K562 (cell line): ENCODE data around the gene RPL15. TPM values are rescaled to one million over a fixed set of nuclear protein-coding genes. Genes with fewer than 3 reads are reported as not detected.
A peak's percentile ranks its signal among the peaks of the same experiment; 100 is the strongest.

ENCODE experiments used
- ARHGAP35 ChIP-seq: fragments of 450-650 bp; IDR thresholded peaks from 2 replicates; pipeline ENCODE4 v1.6.1; 2018; ENCODE audit not compliant: partially characterized antibody
- BRCA1 ChIP-seq, 2 experiments: fragments of 450-650 bp in 1 of 2; sonication (generic) in 1 of 2; formaldehyde crosslinking in 1 of 2; IDR thresholded peaks; 2 replicates each; pipeline versions ENCODE4 v1.5.0 to v1.6.1; 2017 to 2020; ENCODE audit warnings: mild to moderate bottlenecking in 1 of 2, missing genetic modification reagents in 1 of 2
- ESRRA ChIP-seq: fragments of 450-650 bp; IDR thresholded peaks from 2 replicates; pipeline ENCODE4 v1.6.1; 2014; ENCODE audit warnings: low read depth, mild to moderate bottlenecking, moderate library complexity, borderline replicate concordance
- GATAD2A ChIP-seq: fragments of 450-650 bp; IDR thresholded peaks from 2 replicates; pipeline ENCODE4 v1.6.1; 2017
- HLTF ChIP-seq: fragments of 450-650 bp; IDR thresholded peaks from 2 replicates; pipeline ENCODE4 v1.6.1; 2016
- LARP7 ChIP-seq: fragments of 450-650 bp; IDR thresholded peaks from 2 replicates; pipeline ENCODE4 v1.6.1; 2016
- PYGO2 ChIP-seq: fragments of 450-650 bp; IDR thresholded peaks from 2 replicates; pipeline ENCODE4 v1.6.1; 2016; ENCODE audit warnings: mild to moderate bottlenecking, missing genetic modification characterization, moderate library complexity, missing compliant biosample characterization
- TCF7 ChIP-seq: sonication (generic); IDR thresholded peaks from 2 replicates; pipeline ENCODE4 v1.6.1; 2016; ENCODE audit warnings: antibody characterized with exemption, borderline replicate concordance
- ZBTB7A ChIP-seq: IDR thresholded peaks from 2 replicates; pipeline ENCODE4 v1.6.1; 2011; ENCODE audit warnings: low read depth, mild to moderate bottlenecking, low read length, moderate library complexity, borderline replicate concordance; ENCODE audit not compliant: control insufficient read depth
- ZNF316 ChIP-seq: fragments of 450-650 bp; IDR thresholded peaks from 2 replicates; pipeline ENCODE4 v1.6.1; 2016
- polyA plus RNA-seq, 8 experiments: library from polyadenylated mRNA; depleted of rRNA in 4 of 8; stranded (reverse) in 5 of 8; unstranded in 3 of 8; fragments of >200 nt; fragmentation: Nextera tagmentation in 2 of 8; fragmentation: Illumina TruSeq in 1 of 8; extraction: Ambion mirVana in 2 of 8; extraction: Trizol in 1 of 8; gene quantifications; 2 replicates each; pipeline versions ENCODE4 v1.2.1 to v1.2.3, GENCODE V29; 2011 to 2014; ENCODE audit warnings: inconsistent platforms in 1 of 8, missing spikeins in 1 of 8
- total RNA-seq, 7 experiments: library from RNA; depleted of rRNA in 6 of 7; stranded (reverse); fragments of >200 nt in 6 of 7; fragmentation: Illumina TruSeq in 2 of 7; extraction: Trizol in 2 of 7; gene quantifications; 2 replicates each; pipeline versions ENCODE4 v1.2.1 to v1.2.3, GENCODE V29; 2011 to 2021; ENCODE audit warnings: low replicate concordance in 1 of 7
- TF ChIP-seq, protein P1 (sequence below), 2 experiments: IDR thresholded peaks; 2 replicates each; pipeline ENCODE4 v1.6.1; 2011; ENCODE audit warnings: borderline replicate concordance in 1 of 2, control low read depth in 1 of 2, low read depth in 1 of 2, low read length in 1 of 2, mild to moderate bottlenecking in 1 of 2, mixed read lengths in 1 of 2, moderate library complexity in 1 of 2; ENCODE audit not compliant: insufficient read depth in 1 of 2, insufficient read length in 1 of 2, poor library complexity in 1 of 2, severe bottlenecking in 1 of 2; ENCODE audit errors: extremely low read depth in 1 of 2
- TF ChIP-seq, protein P2 (sequence below): sonication (generic); formaldehyde crosslinking; IDR thresholded peaks from 2 replicates; pipeline ENCODE4 v1.8.0; 2022; ENCODE audit warnings: mild to moderate bottlenecking, missing genetic modification reagents
- TF ChIP-seq, protein P3 (sequence below): fragments of 450-650 bp; conservative IDR thresholded peaks from 2 replicates; pipeline ENCODE4 v1.6.1; 2016; ENCODE audit warnings: missing genetic modification characterization, low read depth, mild to moderate bottlenecking, control low read depth, missing compliant biosample characterization
- TF ChIP-seq, protein P4 (sequence below): fragments of 250-450 bp; sonication (Bioruptor Pico); IDR thresholded peaks from 2 replicates; pipeline ENCODE4 v1.4.0; 2020; ENCODE audit warnings: mild to moderate bottlenecking, moderate library complexity, borderline replicate concordance
- TF ChIP-seq, protein P5 (sequence below), 2 experiments: fragments of 450-650 bp; IDR thresholded peaks; 2 replicates each; pipeline ENCODE4 v1.6.1; 2016
- TF ChIP-seq, protein P6 (sequence below): fragments of 250-450 bp; sonication (Bioruptor Pico); IDR thresholded peaks from 2 replicates; pipeline ENCODE4 v1.9.0; 2021; ENCODE audit warnings: mild to moderate bottlenecking, inconsistent platforms

The RPL15 gene
- total and polyA plus RNA-seq, 9 of the 15 experiments (the other 6 are each of a cell fraction or from before 2014, with no cell fraction given), result 2,393 to 8,850 (median 3,928) TPM

DNA sequence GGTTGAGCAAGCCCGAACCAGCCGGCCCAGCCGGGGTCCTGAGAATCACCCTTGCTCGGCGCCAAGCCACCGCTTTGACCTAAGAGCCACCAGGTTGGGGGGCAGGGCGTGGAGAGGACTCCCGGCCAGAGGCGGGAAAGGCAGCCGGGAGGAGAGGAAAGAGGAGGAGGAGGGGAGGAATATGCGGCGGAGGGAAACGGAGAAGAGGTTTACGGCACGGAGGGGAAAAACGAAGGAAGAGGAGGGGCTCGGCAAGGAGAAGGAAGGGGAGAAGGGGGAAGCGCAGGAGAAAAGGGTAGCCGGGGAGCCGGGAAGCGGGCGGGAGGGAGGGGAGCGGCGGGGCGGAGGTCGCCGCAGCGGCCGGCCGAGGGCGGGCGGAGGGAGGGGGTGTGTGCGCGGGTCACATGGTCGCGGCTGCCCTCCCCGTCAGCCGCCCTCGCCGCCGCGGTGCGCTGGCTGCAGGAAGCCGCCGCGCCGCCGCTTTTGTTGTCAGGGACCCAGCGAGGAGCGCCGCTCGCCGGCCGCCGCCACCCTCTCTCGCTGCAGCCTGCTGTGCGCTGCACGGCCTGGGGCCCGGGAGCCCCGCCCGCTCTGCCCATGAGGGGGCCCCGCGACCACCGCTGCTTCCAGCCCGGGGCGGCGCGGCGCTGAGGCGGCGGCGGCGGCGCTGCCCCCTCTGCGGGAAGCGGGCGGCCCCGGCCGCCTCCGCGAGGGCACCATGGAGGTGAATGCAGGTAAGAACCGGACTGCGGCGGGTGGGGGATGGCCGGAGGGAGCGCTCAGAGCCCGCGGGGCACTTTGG is 28.1 kb downstream of the RPL15 start, which contains the start of gene NR1D2 (continued):
- TF ChIP-seq, protein P1, sequence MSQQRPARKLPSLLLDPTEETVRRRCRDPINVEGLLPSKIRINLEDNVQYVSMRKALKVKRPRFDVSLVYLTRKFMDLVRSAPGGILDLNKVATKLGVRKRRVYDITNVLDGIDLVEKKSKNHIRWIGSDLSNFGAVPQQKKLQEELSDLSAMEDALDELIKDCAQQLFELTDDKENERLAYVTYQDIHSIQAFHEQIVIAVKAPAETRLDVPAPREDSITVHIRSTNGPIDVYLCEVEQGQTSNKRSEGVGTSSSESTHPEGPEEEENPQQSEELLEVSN (IDR thresholded peaks at IDR 0.05; ENCODE audit: borderline replicate concordance in 1 of 2, extremely low read depth in 1 of 2, insufficient read depth in 1 of 2, insufficient read length in 1 of 2, low read depth in 1 of 2, low read length in 1 of 2, poor library complexity in 1 of 2, severe bottlenecking in 1 of 2), result peak; percentile 25 to 80
- TF ChIP-seq, protein P2, sequence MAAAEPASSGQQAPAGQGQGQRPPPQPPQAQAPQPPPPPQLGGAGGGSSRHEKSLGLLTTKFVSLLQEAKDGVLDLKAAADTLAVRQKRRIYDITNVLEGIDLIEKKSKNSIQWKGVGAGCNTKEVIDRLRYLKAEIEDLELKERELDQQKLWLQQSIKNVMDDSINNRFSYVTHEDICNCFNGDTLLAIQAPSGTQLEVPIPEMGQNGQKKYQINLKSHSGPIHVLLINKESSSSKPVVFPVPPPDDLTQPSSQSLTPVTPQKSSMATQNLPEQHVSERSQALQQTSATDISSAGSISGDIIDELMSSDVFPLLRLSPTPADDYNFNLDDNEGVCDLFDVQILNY (CRISPR knock-in tag), result no peak
- TF ChIP-seq PYGO2 (tag) (no peak), ZNF316 (no peak), LARP7 (0 out of 2 replicates have a peak, but pooled peaks have one; percentile 78), BRCA1 (IDR thresholded peaks at IDR 0.05) (no peak), BRCA1 (CRISPR knock-in tag; IDR thresholded peaks at IDR 0.05) (no peak), ESRRA (peak; percentile 10; the same call in 1 of the 2 replicates), ZBTB7A (peak; percentile 76), HLTF (peak; percentile 85), TCF7 (peak; percentile 40; the same call in 1 of the 2 replicates), ARHGAP35 (no peak), GATAD2A (peak; percentile 82; the same call in 1 of the 2 replicates)
- TF ChIP-seq, protein P3, sequence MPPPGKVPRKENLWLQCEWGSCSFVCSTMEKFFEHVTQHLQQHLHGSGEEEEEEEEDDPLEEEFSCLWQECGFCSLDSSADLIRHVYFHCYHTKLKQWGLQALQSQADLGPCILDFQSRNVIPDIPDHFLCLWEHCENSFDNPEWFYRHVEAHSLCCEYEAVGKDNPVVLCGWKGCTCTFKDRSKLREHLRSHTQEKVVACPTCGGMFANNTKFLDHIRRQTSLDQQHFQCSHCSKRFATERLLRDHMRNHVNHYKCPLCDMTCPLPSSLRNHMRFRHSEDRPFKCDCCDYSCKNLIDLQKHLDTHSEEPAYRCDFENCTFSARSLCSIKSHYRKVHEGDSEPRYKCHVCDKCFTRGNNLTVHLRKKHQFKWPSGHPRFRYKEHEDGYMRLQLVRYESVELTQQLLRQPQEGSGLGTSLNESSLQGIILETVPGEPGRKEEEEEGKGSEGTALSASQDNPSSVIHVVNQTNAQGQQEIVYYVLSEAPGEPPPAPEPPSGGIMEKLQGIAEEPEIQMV, result 0 out of 2 replicates have a peak, but pooled peaks have one; percentile 10
- TF ChIP-seq, protein P4, sequence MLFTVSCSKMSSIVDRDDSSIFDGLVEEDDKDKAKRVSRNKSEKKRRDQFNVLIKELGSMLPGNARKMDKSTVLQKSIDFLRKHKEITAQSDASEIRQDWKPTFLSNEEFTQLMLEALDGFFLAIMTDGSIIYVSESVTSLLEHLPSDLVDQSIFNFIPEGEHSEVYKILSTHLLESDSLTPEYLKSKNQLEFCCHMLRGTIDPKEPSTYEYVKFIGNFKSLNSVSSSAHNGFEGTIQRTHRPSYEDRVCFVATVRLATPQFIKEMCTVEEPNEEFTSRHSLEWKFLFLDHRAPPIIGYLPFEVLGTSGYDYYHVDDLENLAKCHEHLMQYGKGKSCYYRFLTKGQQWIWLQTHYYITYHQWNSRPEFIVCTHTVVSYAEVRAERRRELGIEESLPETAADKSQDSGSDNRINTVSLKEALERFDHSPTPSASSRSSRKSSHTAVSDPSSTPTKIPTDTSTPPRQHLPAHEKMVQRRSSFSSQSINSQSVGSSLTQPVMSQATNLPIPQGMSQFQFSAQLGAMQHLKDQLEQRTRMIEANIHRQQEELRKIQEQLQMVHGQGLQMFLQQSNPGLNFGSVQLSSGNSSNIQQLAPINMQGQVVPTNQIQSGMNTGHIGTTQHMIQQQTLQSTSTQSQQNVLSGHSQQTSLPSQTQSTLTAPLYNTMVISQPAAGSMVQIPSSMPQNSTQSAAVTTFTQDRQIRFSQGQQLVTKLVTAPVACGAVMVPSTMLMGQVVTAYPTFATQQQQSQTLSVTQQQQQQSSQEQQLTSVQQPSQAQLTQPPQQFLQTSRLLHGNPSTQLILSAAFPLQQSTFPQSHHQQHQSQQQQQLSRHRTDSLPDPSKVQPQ, result peak; percentile 11; the same call in 1 of the 2 replicates
- TF ChIP-seq, protein P5, sequence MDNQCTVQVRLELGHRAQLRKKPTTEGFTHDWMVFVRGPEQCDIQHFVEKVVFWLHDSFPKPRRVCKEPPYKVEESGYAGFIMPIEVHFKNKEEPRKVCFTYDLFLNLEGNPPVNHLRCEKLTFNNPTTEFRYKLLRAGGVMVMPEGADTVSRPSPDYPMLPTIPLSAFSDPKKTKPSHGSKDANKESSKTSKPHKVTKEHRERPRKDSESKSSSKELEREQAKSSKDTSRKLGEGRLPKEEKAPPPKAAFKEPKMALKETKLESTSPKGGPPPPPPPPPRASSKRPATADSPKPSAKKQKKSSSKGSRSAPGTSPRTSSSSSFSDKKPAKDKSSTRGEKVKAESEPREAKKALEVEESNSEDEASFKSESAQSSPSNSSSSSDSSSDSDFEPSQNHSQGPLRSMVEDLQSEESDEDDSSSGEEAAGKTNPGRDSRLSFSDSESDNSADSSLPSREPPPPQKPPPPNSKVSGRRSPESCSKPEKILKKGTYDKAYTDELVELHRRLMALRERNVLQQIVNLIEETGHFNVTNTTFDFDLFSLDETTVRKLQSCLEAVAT (IDR thresholded peaks at IDR 0.05), result peak; percentile 77 to 90
- TF ChIP-seq, protein P6, sequence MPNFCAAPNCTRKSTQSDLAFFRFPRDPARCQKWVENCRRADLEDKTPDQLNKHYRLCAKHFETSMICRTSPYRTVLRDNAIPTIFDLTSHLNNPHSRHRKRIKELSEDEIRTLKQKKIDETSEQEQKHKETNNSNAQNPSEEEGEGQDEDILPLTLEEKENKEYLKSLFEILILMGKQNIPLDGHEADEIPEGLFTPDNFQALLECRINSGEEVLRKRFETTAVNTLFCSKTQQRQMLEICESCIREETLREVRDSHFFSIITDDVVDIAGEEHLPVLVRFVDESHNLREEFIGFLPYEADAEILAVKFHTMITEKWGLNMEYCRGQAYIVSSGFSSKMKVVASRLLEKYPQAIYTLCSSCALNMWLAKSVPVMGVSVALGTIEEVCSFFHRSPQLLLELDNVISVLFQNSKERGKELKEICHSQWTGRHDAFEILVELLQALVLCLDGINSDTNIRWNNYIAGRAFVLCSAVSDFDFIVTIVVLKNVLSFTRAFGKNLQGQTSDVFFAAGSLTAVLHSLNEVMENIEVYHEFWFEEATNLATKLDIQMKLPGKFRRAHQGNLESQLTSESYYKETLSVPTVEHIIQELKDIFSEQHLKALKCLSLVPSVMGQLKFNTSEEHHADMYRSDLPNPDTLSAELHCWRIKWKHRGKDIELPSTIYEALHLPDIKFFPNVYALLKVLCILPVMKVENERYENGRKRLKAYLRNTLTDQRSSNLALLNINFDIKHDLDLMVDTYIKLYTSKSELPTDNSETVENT (CRISPR knock-in tag), result peak; percentile 86; the same call in 1 of the 2 replicates
